Ishikawa (cell line): Measurements from ENCODE around the gene LTBP4.

Experiments
- CEBPB ChIP-seq: IDR thresholded peaks from 2 replicates; pipeline ENCODE4 v1.6.1; 2012
- NFIC ChIP-seq: IDR thresholded peaks from 2 replicates; pipeline ENCODE4 v1.6.1; 2012
- REST ChIP-seq: IDR thresholded peaks from 2 replicates; pipeline ENCODE4 v1.6.1; 2012; ENCODE audit warnings: low read depth, mild to moderate bottlenecking
- YY1 ChIP-seq: IDR thresholded peaks from 2 replicates; pipeline ENCODE4 v1.6.1; 2012; ENCODE audit warnings: low read depth
- TF ChIP-seq, protein P1 (sequence below): IDR thresholded peaks from 2 replicates; pipeline ENCODE4 v1.6.1; 2012

- no peak for TF ChIP-seq YY1
- TF ChIP-seq, protein P1, sequence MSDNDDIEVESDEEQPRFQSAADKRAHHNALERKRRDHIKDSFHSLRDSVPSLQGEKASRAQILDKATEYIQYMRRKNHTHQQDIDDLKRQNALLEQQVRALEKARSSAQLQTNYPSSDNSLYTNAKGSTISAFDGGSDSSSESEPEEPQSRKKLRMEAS, result peak; percentile 99
- TF ChIP-seq NFIC, result peak; percentile 17; the same call in 1 of the 2 replicates
- no peak for TF ChIP-seq REST
- no peak for TF ChIP-seq CEBPB
Observed at GRCh38 chr19:40662925-40663694, 61.9 kb downstream of the LTBP4 start.
